ENCODE results near the gene IGSF21. TPM values are rescaled to one million over a fixed set of nuclear protein-coding genes. Genes with fewer than 3 reads are reported as not detected.

IGSF21 gene
- total RNA-seq, 1 experiment from 2014 or later = not detected

DNA sequence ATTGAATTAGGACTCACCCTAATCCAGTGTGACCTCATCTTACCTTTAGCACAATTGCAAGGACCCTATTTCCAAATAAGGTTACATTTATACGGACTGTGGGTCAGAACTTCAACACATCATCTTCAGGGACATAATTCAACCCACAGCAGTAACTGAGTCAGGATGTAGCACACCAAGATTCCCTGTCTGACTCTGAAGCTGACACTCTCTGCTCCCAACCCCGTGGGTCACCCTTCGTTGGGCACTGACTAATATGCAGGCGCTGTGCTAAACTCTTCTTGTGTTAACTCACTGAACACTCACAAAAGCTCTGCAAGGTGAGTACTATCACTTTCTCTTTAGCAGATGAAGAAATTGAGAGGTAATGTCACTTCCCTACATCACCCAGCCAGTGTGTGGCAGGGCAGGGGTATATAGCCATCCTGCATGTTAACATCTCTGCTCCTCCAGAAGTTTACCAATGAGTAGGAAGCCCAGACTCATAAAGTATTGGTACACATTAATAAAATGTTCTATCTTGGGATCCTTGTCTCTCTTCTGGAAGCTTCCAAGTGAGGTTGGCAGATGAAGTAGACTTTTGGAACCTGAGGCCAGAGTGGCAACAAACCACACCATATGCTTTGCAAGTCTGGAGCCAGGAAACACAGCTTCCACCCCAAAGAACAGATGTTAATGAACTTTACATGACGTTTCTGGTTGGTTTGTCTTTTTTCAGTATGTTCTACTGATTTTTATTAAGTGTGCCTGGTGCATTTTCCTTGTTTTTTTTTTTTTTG lies 233.9 kb downstream of the IGSF21 start:
- no peaks in the 10 kb centered on the region for H3K9me3 Mint-ChIP-seq (ENCODE audit: unreplicated experiment)
- no peaks in the 10 kb centered on the region for H3K36me3 Mint-ChIP-seq (ENCODE audit: insufficient read depth, unreplicated experiment)
- no peaks in the 10 kb centered on the region for H3K4me1 Mint-ChIP-seq (ENCODE audit: insufficient read depth, unreplicated experiment)
- DNase-seq (ENCODE audit: unreplicated experiment) = no peak
- intact Hi-C loops (cut with micrococcal nuclease) = no loop called here
- ChIA-PET POLR2A (no interaction called here), CTCF (interaction anchor here (0.6 kb wide), 1 partner anchor 1026 kb away, joined by 3 read pairs; no protein-coding TSS in a partner anchor)
- H3K4me3 Mint-ChIP-seq (ENCODE audit: unreplicated experiment) = no peak overlapping the region
- H3K27me3 Mint-ChIP-seq (ENCODE audit: insufficient read depth, unreplicated experiment) = peaks cover 15% of the 10 kb centered on the region
- H3K27ac Mint-ChIP-seq (ENCODE audit: low read depth, unreplicated experiment) = no peak overlapping the region
- no TSS peak for BruUV-seq (replicated peaks)
- TF ChIP-seq, protein P1, sequence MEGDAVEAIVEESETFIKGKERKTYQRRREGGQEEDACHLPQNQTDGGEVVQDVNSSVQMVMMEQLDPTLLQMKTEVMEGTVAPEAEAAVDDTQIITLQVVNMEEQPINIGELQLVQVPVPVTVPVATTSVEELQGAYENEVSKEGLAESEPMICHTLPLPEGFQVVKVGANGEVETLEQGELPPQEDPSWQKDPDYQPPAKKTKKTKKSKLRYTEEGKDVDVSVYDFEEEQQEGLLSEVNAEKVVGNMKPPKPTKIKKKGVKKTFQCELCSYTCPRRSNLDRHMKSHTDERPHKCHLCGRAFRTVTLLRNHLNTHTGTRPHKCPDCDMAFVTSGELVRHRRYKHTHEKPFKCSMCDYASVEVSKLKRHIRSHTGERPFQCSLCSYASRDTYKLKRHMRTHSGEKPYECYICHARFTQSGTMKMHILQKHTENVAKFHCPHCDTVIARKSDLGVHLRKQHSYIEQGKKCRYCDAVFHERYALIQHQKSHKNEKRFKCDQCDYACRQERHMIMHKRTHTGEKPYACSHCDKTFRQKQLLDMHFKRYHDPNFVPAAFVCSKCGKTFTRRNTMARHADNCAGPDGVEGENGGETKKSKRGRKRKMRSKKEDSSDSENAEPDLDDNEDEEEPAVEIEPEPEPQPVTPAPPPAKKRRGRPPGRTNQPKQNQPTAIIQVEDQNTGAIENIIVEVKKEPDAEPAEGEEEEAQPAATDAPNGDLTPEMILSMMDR (IDR thresholded peaks at IDR 0.05; ENCODE audit: unreplicated experiment) = no peak

DNA sequence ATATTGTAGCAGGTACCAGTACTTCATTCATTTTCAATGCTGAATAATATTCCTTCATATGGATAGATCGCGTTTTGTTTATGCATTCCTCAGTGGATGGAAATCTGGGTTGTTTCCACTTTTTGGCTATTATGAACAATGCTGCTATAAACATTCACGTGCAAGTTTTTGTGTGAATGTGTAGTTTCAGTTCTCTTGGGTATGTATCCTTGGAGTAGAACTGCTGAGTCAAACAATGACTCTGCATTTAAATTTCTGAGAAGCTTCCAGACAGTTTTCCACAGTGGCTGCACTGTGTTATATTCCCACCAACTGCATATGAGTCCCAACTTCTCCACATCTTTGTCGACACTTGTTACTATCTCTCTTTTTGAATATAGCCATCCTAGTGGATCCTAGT lies 235.1 kb downstream of the IGSF21 start:
- Mint-ChIP-seq H3K9me3 (ENCODE audit: unreplicated experiment) (no peaks in the 10 kb centered on the region), H3K4me3 (ENCODE audit: unreplicated experiment) (no peak overlapping the region), H3K27me3 (ENCODE audit: insufficient read depth, unreplicated experiment) (peaks cover 15% of the 10 kb centered on the region), H3K4me1 (ENCODE audit: insufficient read depth, unreplicated experiment) (no peaks in the 10 kb centered on the region), H3K36me3 (ENCODE audit: insufficient read depth, unreplicated experiment) (no peaks in the 10 kb centered on the region), H3K27ac (ENCODE audit: low read depth, unreplicated experiment) (no peak overlapping the region)
- ChIA-PET POLR2A (no interaction called here), CTCF (interaction anchor here (1.0 kb wide), 1 partner anchor 254 kb away, joined by 3 read pairs; no protein-coding TSS in a partner anchor)
- TF ChIP-seq, protein P1 (IDR thresholded peaks at IDR 0.05; ENCODE audit: unreplicated experiment) = no peak
- no TSS peak for BruUV-seq (replicated peaks)
- no peak for DNase-seq (ENCODE audit: unreplicated experiment)
- intact Hi-C loops (cut with micrococcal nuclease) = no loop called here

DNA sequence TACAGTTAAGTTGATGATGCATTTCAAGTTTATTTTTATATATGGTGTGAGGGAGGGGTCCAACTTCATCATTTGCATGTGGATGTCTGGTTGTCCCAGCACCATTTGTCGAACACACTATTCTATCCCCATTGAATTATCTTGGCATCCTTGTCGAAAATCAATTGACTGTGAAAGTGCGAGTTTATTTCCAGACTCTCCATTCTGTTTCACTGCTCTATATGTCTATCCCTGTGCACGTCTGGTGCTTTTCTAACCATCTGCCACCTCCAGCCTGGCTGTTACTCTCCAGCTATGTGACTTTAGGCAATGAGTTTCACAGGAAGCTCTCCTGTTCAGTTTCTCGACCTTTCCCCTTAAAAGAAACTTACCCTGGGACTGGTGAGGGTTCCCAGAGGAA lies 236.0 kb downstream of the IGSF21 start:
- intact Hi-C loops (cut with micrococcal nuclease) = no loop called here
- ChIA-PET CTCF (interaction anchor here (1.0 kb wide), 1 partner anchor 254 kb away, joined by 3 read pairs; no protein-coding TSS in a partner anchor), POLR2A (no interaction called here)
- no peak overlapping the region for H3K27ac Mint-ChIP-seq (ENCODE audit: low read depth, unreplicated experiment)
- H3K36me3 Mint-ChIP-seq (ENCODE audit: insufficient read depth, unreplicated experiment) = no peaks in the 10 kb centered on the region
- TF ChIP-seq, protein P1 (IDR thresholded peaks at IDR 0.05; ENCODE audit: unreplicated experiment) = no peak
- BruUV-seq (replicated peaks) = no TSS peak
- DNase-seq (ENCODE audit: unreplicated experiment) = no peak
- H3K4me3 Mint-ChIP-seq (ENCODE audit: unreplicated experiment) = no peak overlapping the region
- H3K4me1 Mint-ChIP-seq (ENCODE audit: insufficient read depth, unreplicated experiment) = no peaks in the 10 kb centered on the region
- H3K9me3 Mint-ChIP-seq (ENCODE audit: unreplicated experiment) = no peaks in the 10 kb centered on the region
- peaks cover 15% of the 10 kb centered on the region for H3K27me3 Mint-ChIP-seq (ENCODE audit: insufficient read depth, unreplicated experiment)

DNA sequence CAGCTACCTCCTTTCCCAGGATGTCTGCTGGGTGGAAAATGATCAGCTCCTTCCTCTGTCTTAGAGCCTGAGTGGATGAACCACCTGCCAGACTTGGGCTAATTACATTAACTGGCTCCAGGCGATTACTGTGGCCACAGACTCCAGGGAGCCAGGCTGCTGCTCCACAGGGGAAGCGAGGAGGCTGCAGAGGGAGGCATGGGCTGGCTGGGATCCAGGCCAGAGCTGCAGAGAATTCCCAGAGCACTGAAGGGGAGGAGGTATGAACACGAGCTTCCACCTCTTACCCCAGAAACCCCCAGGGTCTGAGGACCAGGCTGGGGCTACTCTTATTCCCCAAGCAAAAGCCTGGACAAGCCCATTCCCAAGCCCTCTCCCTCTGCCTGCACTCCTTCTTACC lies 237.2 kb downstream of the IGSF21 start:
- DNase-seq (ENCODE audit: unreplicated experiment) = no peak
- ChIA-PET POLR2A (no interaction called here), CTCF (interaction anchor here (0.6 kb wide), 1 partner anchor 507 kb away, joined by 3 read pairs; no protein-coding TSS in a partner anchor)
- intact Hi-C loops (cut with micrococcal nuclease) = no loop called here
- BruUV-seq (replicated peaks) = no TSS peak
- H3K4me3 Mint-ChIP-seq (ENCODE audit: unreplicated experiment) = no peak overlapping the region
- H3K4me1 Mint-ChIP-seq (ENCODE audit: insufficient read depth, unreplicated experiment) = no peaks in the 10 kb centered on the region
- TF ChIP-seq, protein P1 (IDR thresholded peaks at IDR 0.05; ENCODE audit: unreplicated experiment) = no peak
- H3K9me3 Mint-ChIP-seq (ENCODE audit: unreplicated experiment) = no peaks in the 10 kb centered on the region
- peaks cover 27% of the 10 kb centered on the region for H3K27me3 Mint-ChIP-seq (ENCODE audit: insufficient read depth, unreplicated experiment)
- H3K27ac Mint-ChIP-seq (ENCODE audit: low read depth, unreplicated experiment) = no peak overlapping the region
- H3K36me3 Mint-ChIP-seq (ENCODE audit: insufficient read depth, unreplicated experiment) = no peaks in the 10 kb centered on the region
